ENCODE data around the gene EOMES.

EOMES gene

DNA sequence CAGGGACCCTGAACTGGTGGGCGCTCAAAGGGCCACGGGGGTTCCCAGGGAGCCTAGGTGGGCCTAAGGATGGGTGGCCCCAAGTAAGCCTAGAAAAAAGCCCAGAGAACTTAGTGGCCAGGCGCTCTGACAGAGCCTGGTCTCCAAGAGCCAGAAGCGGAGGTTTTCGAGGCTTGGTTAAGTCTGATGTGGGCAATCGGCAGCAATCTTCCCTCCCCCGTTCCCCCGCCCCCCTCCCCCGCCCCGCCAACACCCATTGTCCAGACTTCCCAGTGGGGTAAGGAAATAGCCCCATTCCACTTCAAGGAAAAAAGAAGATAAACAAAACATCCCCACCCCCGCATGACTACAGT, 6.7 kb downstream of the EOMES start:
- no peak overlapping the region for H3K4me3 ChIP-seq (ENCODE audit: low read depth, low read length)
- TF ChIP-seq, protein P1, sequence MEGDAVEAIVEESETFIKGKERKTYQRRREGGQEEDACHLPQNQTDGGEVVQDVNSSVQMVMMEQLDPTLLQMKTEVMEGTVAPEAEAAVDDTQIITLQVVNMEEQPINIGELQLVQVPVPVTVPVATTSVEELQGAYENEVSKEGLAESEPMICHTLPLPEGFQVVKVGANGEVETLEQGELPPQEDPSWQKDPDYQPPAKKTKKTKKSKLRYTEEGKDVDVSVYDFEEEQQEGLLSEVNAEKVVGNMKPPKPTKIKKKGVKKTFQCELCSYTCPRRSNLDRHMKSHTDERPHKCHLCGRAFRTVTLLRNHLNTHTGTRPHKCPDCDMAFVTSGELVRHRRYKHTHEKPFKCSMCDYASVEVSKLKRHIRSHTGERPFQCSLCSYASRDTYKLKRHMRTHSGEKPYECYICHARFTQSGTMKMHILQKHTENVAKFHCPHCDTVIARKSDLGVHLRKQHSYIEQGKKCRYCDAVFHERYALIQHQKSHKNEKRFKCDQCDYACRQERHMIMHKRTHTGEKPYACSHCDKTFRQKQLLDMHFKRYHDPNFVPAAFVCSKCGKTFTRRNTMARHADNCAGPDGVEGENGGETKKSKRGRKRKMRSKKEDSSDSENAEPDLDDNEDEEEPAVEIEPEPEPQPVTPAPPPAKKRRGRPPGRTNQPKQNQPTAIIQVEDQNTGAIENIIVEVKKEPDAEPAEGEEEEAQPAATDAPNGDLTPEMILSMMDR (IDR thresholded peaks at IDR 0.05; ENCODE audit: low read depth, low read length), result no peak

DNA sequence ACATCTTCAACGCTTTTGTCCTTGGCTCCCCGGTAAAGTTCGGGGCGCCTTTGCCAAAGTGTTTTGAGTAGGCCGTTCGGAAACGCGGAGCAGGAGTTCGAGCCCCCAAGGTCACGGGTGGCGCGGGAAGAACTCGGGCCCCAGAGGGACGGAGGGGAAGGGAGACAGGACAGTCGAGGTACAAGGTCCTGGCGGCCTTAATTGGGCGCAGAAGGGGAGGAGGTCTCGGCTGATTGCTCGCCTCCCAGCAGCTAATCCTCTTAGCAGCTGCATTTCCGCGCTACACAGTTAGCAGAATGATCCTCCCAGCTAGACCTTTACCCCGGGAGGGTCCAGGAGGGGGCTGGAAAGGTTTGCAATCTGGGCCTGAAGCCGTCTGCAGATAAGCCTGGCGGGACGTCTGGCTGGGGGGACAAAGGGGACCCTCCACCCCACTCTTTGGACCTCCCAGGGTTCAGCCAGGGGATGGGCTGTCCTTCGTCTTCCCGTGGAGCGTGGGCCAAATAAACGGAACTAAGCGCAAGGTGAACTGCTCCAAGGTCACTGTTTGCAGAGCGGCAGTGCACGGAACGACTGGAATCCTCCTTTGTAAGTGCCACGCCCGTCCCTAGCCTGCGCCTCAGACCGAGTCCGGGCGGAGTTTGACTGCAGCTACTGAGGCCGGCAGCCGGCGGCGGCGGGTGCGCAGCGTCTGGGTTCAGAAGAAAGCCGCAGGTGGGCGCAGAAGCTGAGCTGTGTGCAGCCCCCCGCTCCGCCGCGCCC, 7.2 kb downstream of the EOMES start:
- H3K4me3 ChIP-seq (ENCODE audit: low read depth, low read length), result no peak overlapping the region
- DNase-seq (ENCODE audit: low read depth, low spot score), result no peak
- TF ChIP-seq, protein P1 (IDR thresholded peaks at IDR 0.05; ENCODE audit: low read depth, low read length), result no peak
- in situ Hi-C loops (cut with HindIII; ENCODE audit: low sequenced_read_pairs), result no loop called here

More for the DNA sequence above, 6.7 kb downstream of the EOMES start:
- DNase-seq (ENCODE audit: low read depth, low spot score), result no peak
- in situ Hi-C loops (cut with HindIII; ENCODE audit: low sequenced_read_pairs), result no loop called here

DNA sequence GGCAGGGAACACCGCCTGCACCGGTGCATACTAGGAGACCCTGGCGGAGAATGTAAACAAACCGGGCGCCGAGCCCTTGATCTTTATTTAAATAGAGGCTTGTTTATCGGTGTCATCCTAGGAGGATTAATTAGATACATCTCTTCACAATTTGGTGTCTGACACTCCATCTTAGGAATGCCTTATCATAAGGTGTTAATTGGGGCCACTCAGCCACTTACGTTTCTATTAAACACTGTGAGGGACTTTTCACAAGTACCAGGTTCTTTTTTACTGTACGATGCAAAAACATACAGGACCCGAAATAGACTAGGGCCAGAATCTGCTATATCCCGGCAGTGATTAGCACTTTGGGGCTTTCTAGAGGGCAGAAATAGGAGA, 8.0 kb downstream of the EOMES start:
- H3K4me3 ChIP-seq (ENCODE audit: low read depth, low read length), result no peak overlapping the region
- no peak for DNase-seq (ENCODE audit: low read depth, low spot score)
- in situ Hi-C loops (cut with HindIII; ENCODE audit: low sequenced_read_pairs), result no loop called here
- TF ChIP-seq, protein P1 (IDR thresholded peaks at IDR 0.05; ENCODE audit: low read depth, low read length), result no peak

DNA sequence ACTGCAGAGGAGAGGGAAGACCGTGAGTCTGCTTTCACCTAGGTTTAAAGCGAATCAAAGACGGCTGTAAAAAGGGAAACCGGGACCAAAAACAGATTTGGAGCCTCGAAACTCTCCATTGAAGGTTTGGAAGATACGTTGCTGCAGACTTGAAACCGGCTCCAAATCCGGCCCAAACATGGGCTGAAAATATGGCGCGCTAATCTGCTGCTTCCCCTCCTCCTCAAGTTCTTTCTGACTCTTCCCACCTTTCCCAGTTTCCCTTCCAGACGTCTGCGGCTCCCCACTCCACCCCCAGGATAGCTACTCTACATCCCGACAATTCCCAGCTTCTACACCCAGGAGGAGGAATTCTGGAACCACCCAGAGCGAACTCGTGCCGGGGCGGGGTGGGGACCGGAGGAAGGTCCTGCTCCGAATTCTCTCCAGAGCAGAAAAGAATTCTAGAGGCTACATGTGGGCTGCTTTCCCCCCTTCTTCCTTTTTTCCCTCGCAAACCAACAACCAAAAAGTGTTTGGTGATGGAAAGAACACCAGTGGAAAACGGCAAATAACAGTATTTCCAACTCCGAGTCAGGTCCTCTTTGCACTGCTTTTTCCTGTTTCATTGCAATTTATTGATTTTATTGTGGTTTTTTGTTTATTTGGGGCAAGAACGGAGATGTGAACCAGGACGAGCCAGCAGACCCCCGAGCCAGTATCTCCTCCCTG, 8.5 kb downstream of the EOMES start:
- in situ Hi-C loops (cut with HindIII; ENCODE audit: low sequenced_read_pairs), result no loop called here
- no peak for DNase-seq (ENCODE audit: low read depth, low spot score)

DNA sequence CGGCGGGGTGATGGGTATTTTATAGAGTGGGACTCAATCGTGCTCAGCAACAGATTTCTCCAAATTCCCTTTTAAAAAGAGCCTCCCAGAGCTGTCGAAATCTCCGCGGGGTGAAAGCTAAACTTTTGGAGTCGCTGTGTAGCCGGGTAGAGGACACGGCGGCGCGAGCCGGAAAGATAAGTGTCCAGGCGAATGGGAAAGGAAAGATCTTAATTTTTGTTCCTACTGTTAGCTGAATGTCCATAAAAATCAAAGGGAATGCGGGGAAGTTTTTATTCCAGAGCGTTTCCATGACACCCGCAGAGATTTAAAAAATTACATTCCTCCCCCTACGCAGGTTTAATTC, 9.1 kb downstream of the EOMES start:
- in situ Hi-C loops (cut with HindIII; ENCODE audit: low sequenced_read_pairs), result no loop called here
- H3K4me3 ChIP-seq (ENCODE audit: low read depth, low read length), result peak overlapping the region; percentile 44
- no peak for DNase-seq (ENCODE audit: low read depth, low spot score)
- TF ChIP-seq, protein P1 (IDR thresholded peaks at IDR 0.05; ENCODE audit: low read depth, low read length), result no peak

More for the DNA sequence above, 8.5 kb downstream of the EOMES start:
- TF ChIP-seq, protein P1 (IDR thresholded peaks at IDR 0.05; ENCODE audit: low read depth, low read length), result no peak
- H3K4me3 ChIP-seq (ENCODE audit: low read depth, low read length), result peak overlapping the region; percentile 44

DNA sequence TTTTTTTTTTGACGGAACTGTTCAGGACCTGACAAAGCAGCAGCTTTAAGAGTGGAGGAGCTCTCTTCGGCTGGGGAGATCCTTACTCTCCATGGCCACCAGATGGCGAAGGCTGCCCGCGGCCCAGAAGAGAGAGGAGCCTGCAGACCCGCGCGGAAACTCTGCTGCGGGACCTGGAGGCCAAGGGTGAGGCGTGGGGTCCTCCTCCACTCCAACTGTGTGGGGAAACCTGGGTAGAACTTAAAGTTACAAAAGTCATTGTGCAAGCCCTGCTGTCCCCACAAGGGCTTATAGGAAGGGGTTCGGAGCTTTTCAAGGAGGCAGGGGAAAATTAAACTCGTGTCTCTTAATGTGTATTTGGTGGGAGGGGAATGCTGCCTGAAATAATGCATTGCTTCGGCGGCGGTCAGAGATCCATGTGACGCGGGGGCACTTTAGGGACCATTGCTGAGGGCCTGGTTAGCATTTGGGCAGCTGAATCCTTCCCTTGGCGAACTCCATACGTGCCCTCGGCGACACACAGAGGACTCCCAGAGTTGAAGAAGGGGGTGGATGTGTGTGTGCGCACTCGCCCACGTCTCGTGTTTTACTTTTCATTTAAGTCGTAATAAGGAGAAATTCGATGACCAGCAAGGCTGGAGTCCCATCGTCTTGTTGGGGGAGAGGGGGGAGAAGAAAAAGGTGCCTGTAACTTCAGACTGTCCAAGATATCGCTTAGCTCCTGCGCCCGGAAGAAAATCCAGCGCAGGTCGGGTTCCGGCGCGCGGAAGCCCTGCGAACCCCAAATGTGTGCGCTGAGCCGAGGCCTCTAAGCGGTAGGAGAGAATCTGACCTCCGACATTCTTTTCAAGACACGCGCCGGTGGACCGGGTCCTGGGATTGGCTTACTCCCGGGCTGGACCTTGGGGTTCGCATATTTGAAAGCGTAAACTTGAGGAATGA, 9.7 kb downstream of the EOMES start:
- peak overlapping the region; percentile 44 for H3K4me3 ChIP-seq (ENCODE audit: low read depth, low read length)
- in situ Hi-C loops (cut with HindIII; ENCODE audit: low sequenced_read_pairs), result no loop called here
- peak; percentile 78 for DNase-seq (ENCODE audit: low read depth, low spot score)
- TF ChIP-seq, protein P1 (IDR thresholded peaks at IDR 0.05; ENCODE audit: low read depth, low read length), result peak; percentile 89

Data from astrocyte of the spinal cord (primary cell).